K562 (cell line): ENCODE measurements around the gene MIER2. TPM values are rescaled to one million over a fixed set of nuclear protein-coding genes. Genes with fewer than 3 reads are reported as not detected.

Source experiments
- ATAC-seq: fragments of 200-7000 bp; cut with Tn5 transposase; 3 replicates; pipeline ENCODE4 v1.9.1; 2020; ENCODE audit warnings: moderate library complexity
- BruUV-seq: library from RNA; stranded (reverse); fragments of 400-500 nt; replicated peaks from 2 replicates; lab custom pipeline; 2021; lab: Mats Ljungman, UMichigan
- CTCF ChIA-PET: fragments of 300-600 bp; formaldehyde crosslinking; extraction: SDS; loops from one replicate; lab custom pipeline; 2021; ENCODE audit warnings: low intra/inter-chr PET ratio; lab: Yijun Ruan, JAX
- POLR2A ChIA-PET: fragments of 300-600, 350-650 bp; sonication (Branson Sonifier 250); formaldehyde crosslinking; extraction: SDS; loops from one replicate; lab custom pipeline; 2021; ENCODE audit warnings: antibody characterized with exemption, inconsistent platforms; lab: Yijun Ruan, JAX
- DNase-seq, 4 experiments: peaks; one replicate each; pipeline versions ENCODE4 v3.0.0 to v3.0.0-alpha.2; 2011 to 2018; ENCODE audit warnings: low spot score in 3 of 4, mixed read lengths in 3 of 4; ENCODE audit errors: extremely low read depth in 1 of 4
- FAIRE-seq: peaks from 2 replicates; lab custom pipeline; 2011; peaks lifted over from hg19 to GRCh38; lab: Jason Lieb, UNC
- H2AFZ ChIP-seq: 2 replicates; pipeline ENCODE4 v1.6.0; 2011; ENCODE audit warnings: low read depth, low read length, control low read depth, inconsistent platforms
- H3K27ac ChIP-seq: fragments of 200-600 bp; 3 replicates; pipeline ENCODE4 v1.8.0; 2011; ENCODE audit warnings: low read depth, mild to moderate bottlenecking, control low read depth, inconsistent platforms, low read length, moderate library complexity, mixed read lengths; ENCODE audit errors: extremely low read depth
- H3K27me3 ChIP-seq, 2 experiments: fragments of 300-600 bp in 1 of 2; 2 replicates in 1 of 2; 3 replicates in 1 of 2; pipeline versions ENCODE4 v1.6.0 to v1.8.0; 2011; ENCODE audit warnings: inconsistent platforms in 2 of 2, low read length in 2 of 2, mild to moderate bottlenecking in 1 of 2, mixed read lengths in 1 of 2, moderate library complexity in 1 of 2; ENCODE audit not compliant: control insufficient read depth in 2 of 2, insufficient read depth in 2 of 2
- H3K36me3 ChIP-seq: fragments of 300-600 bp; 3 replicates; pipeline ENCODE4 v1.8.0; 2011; ENCODE audit warnings: mild to moderate bottlenecking, low read length, inconsistent platforms; ENCODE audit not compliant: control insufficient read depth, insufficient read depth
- H3K4me1 ChIP-seq, 2 experiments: fragments of 200-600 bp in 1 of 2; replicated peaks in 1 of 2; 2 replicates in 1 of 2; 3 replicates in 1 of 2; pipeline versions ENCODE4 v1.5.1 to v1.8.0; 2011; ENCODE audit warnings: inconsistent platforms in 2 of 2, low read length in 2 of 2, mild to moderate bottlenecking in 1 of 2, mixed read lengths in 1 of 2, moderate library complexity in 1 of 2; ENCODE audit not compliant: control insufficient read depth in 2 of 2, insufficient read depth in 2 of 2
- H3K4me2 ChIP-seq: 2 replicates; pipeline ENCODE4 v1.6.1; 2011; ENCODE audit warnings: low read length, control low read depth, inconsistent platforms, mixed read lengths; ENCODE audit not compliant: insufficient read depth
- H3K4me3 ChIP-seq: fragments of 200-600 bp; sonication (generic), shearing (Covaris generic); 2 replicates; pipeline ENCODE4 v1.5.1; 2016; ENCODE audit warnings: control low read depth, inconsistent platforms
- H3K79me2 ChIP-seq: fragments of 200-600 bp; 3 replicates; pipeline ENCODE4 v1.8.0; 2011; ENCODE audit warnings: low read length, inconsistent platforms; ENCODE audit not compliant: control insufficient read depth, insufficient read depth
- H3K9ac ChIP-seq, 2 experiments: 2 replicates each; pipeline versions ENCODE4 v1.6.0 to v1.6.1; 2011; ENCODE audit warnings: low read depth in 2 of 2, low read length in 2 of 2, control low read depth in 1 of 2, inconsistent platforms in 1 of 2, mild to moderate bottlenecking in 1 of 2, mixed read lengths in 1 of 2; ENCODE audit not compliant: insufficient read depth in 1 of 2
- H3K9me1 ChIP-seq: one replicate; pipeline ENCODE4 v1.6.0; 2011; ENCODE audit warnings: inconsistent platforms, mild to moderate bottlenecking, low read length, moderate library complexity; ENCODE audit not compliant: control insufficient read depth, insufficient read depth
- H3K9me3 ChIP-seq: replicated peaks from 2 replicates; pipeline ENCODE4 v1.5.1; 2011; ENCODE audit warnings: low read depth, low read length, inconsistent platforms; ENCODE audit not compliant: control insufficient read depth, insufficient read depth
- H4K20me1 ChIP-seq: replicated peaks from 2 replicates; pipeline ENCODE4 v1.6.1; 2011; ENCODE audit warnings: low read length, inconsistent platforms, mixed read lengths; ENCODE audit not compliant: control insufficient read depth, insufficient read depth
- CEBPG ChIP-seq, 3 experiments: fragments of 200-800 bp in 1 of 3; sonication (Bioruptor generic) in 1 of 3; sonication (generic) in 1 of 3; formaldehyde crosslinking in 1 of 3; IDR thresholded peaks in 2 of 3; conservative IDR thresholded peaks in 1 of 3; 2 replicates each; pipeline versions ENCODE4 v1.6.1 to v1.8.0; 2016 to 2022; ENCODE audit warnings: missing compliant biosample characterization in 2 of 3, missing genetic modification characterization in 2 of 3, mild to moderate bottlenecking in 1 of 3, missing genetic modification reagents in 1 of 3
- CLOCK ChIP-seq: fragments of 250-450 bp; sonication (Bioruptor Pico); IDR thresholded peaks from 2 replicates; pipeline ENCODE4 v1.4.0; 2020; ENCODE audit warnings: mild to moderate bottlenecking, moderate library complexity, borderline replicate concordance
- GTF2A2 ChIP-seq: IDR thresholded peaks from 2 replicates; pipeline ENCODE4 v1.6.1; 2016; ENCODE audit warnings: mild to moderate bottlenecking, missing genetic modification characterization, missing compliant biosample characterization
- HMBOX1 ChIP-seq: sonication (generic); IDR thresholded peaks from 2 replicates; pipeline ENCODE4 v1.6.1; 2016
- HMGXB4 ChIP-seq: sonication (generic); formaldehyde crosslinking; IDR thresholded peaks from 2 replicates; pipeline ENCODE4 v1.8.1; 2023; ENCODE audit warnings: mild to moderate bottlenecking, missing genetic modification reagents
- HOXB6 ChIP-seq: fragments of 250-450 bp; sonication (Bioruptor Pico); IDR thresholded peaks from 2 replicates; pipeline ENCODE4 v1.5.1; 2022; ENCODE audit warnings: mild to moderate bottlenecking, borderline replicate concordance
- NR0B1 ChIP-seq: fragments of 450-650 bp; IDR thresholded peaks from one replicate; pipeline ENCODE4 v1.6.1; 2018; ENCODE audit warnings: mild to moderate bottlenecking, moderate library complexity; ENCODE audit not compliant: partially characterized antibody
- SNAPC5 ChIP-seq: fragments of 250-450 bp; sonication (Bioruptor Pico); IDR thresholded peaks from 2 replicates; pipeline ENCODE4 v1.8.0; 2021; ENCODE audit warnings: moderate library complexity, mild to moderate bottlenecking, inconsistent platforms
- THAP7 ChIP-seq: fragments of 250-450 bp; sonication (Bioruptor Pico); IDR thresholded peaks from 2 replicates; pipeline ENCODE4 v1.5.0; 2021
- ZBTB7A ChIP-seq: IDR thresholded peaks from 2 replicates; pipeline ENCODE4 v1.6.1; 2011; ENCODE audit warnings: low read depth, mild to moderate bottlenecking, low read length, moderate library complexity, borderline replicate concordance; ENCODE audit not compliant: control insufficient read depth
- ZNF764 ChIP-seq: fragments of 250-450 bp; sonication (Bioruptor Pico); IDR thresholded peaks from 2 replicates; pipeline ENCODE4 v1.4.0; 2020; ENCODE audit warnings: low read depth, mild to moderate bottlenecking, moderate library complexity
- WGBS: fragments of 100-300 bp; shearing (Covaris generic); methylation state at CpG from one replicate; pipeline ENCODE4 v1.1.6; 2016; ENCODE audit warnings: low coverage, mixed read lengths; ENCODE audit not compliant: insufficient coverage; ENCODE audit errors: missing lambda C conversion rate; 5-methylcytosine and 5-hydroxymethylcytosine counted together
- in situ Hi-C: fragments of 300-500 bp; cut with MboI; formaldehyde crosslinking; loops from 4 replicates; pipeline ENCODE4 v1.15.0; 2018; ENCODE audit warnings: inconsistent platforms, mixed read lengths
- intact Hi-C: fragments of 100-400 bp; cut with micrococcal nuclease; formaldehyde crosslinking; loops from 2 replicates; pipeline ENCODE4 v1.14.2; 2022
- polyA plus RNA-seq, 8 experiments: library from polyadenylated mRNA; depleted of rRNA in 4 of 8; stranded (reverse) in 5 of 8; unstranded in 3 of 8; fragments of >200 nt; fragmentation: Nextera tagmentation in 2 of 8; fragmentation: Illumina TruSeq in 1 of 8; extraction: Ambion mirVana in 2 of 8; extraction: Trizol in 1 of 8; gene quantifications; 2 replicates each; pipeline versions ENCODE4 v1.2.1 to v1.2.3, GENCODE V29; 2011 to 2014; ENCODE audit warnings: inconsistent platforms in 1 of 8, missing spikeins in 1 of 8
- total RNA-seq, 7 experiments: library from RNA; depleted of rRNA in 6 of 7; stranded (reverse); fragments of >200 nt in 6 of 7; fragmentation: Illumina TruSeq in 2 of 7; extraction: Trizol in 2 of 7; gene quantifications; 2 replicates each; pipeline versions ENCODE4 v1.2.1 to v1.2.3, GENCODE V29; 2011 to 2021; ENCODE audit warnings: low replicate concordance in 1 of 7

MIER2 gene
- total and polyA plus RNA-seq, 9 of the 15 experiments (the other 6 are each of a cell fraction or from before 2014, with no cell fraction given): 0.46 to 34.7 (median 15.6) TPM

GRCh38 chr19:294946-295686, 49.5 kb downstream of the MIER2 start:
- ATAC-seq: peak; percentile 96
- no peaks in the 10 kb centered on the region for H3K79me2 ChIP-seq
- WGBS: 9% methylated on average over 35 of the region's 38 CpGs
- peaks cover 6 to 39% of the 10 kb centered on the region in 2 experiments; a peak in 4 of 5 replicates for H3K4me1 ChIP-seq
- H3K9me3 ChIP-seq: no peaks in the 10 kb centered on the region
- no TSS peak for BruUV-seq
- ChIA-PET POLR2A (no interaction called here), CTCF (interaction anchor here (0.6 to 1.6 kb wide), 2 partner anchors 26 to 28 kb away, joined by 3 read pairs; no protein-coding TSS in a partner anchor)
- H3K4me3 ChIP-seq: no peak overlapping the region
- peak; percentile 60 for FAIRE-seq
- peaks cover 5 to 28% of the 10 kb centered on the region in 2 experiments; a peak in 4 of 5 replicates for H3K27me3 ChIP-seq
- peak overlapping the region in 1 of 2 experiments; percentile 13; a peak in 1 of 4 replicates for H3K9ac ChIP-seq
- H3K36me3 ChIP-seq: no peaks in the 10 kb centered on the region
- no peak overlapping the region for H3K27ac ChIP-seq
- H3K9me1 ChIP-seq: no peaks in the 10 kb centered on the region
- H4K20me1 ChIP-seq: peaks cover 4% of the 10 kb centered on the region; the same call in 1 of the 2 replicates
- 0 out of 2 replicates have a peak overlapping the region, but pooled peaks have one; percentile 6 for H3K4me2 ChIP-seq
- DNase-seq: peak; percentile 67 to 80 (median 78)
- no peak overlapping the region for H2AFZ ChIP-seq
- intact Hi-C loops (no loop called here), in situ Hi-C loops (no loop called here)
- 0 out of 2 replicates have a peak, but pooled peaks have one; percentile 65 for TF ChIP-seq ZBTB7A
- no peak for TF ChIP-seq GTF2A2 (tag)
- TF ChIP-seq THAP7: no peak
- no peak for TF ChIP-seq HMBOX1
- no peak for TF ChIP-seq HOXB6
- TF ChIP-seq CLOCK (CRISPR knock-in tag): no peak
- TF ChIP-seq HMGXB4 (CRISPR knock-in tag): no peak
- no peak for TF ChIP-seq ZNF764 (CRISPR knock-in tag)
- no peak for TF ChIP-seq NR0B1
- TF ChIP-seq SNAPC5 (CRISPR knock-in tag): no peak
- 0 out of 2 replicates have a peak, but pooled peaks have one; percentile 28 for TF ChIP-seq CEBPG (CRISPR knock-in tag; IDR thresholded peaks at IDR 0.05)
- no peak for TF ChIP-seq CEBPG (tag; conservative IDR thresholded peaks at IDR 0.05 in 1 of 2, IDR thresholded peaks at IDR 0.05 in 1 of 2)
